Measurements from ENCODE around the gene NR3C2. TPM values are rescaled to one million over a fixed set of nuclear protein-coding genes. Genes with fewer than 3 reads are reported as not detected.

The NR3C2 gene
- total and polyA plus RNA-seq, 4 donors, result 2.0 to 11.5 (median 3.2) TPM

- WGBS, result 48% methylated on average over 1 of the region's 1 CpG
- no peak overlapping the region for H3K9ac ChIP-seq (ENCODE audit: low read depth in 1 of 2, low read length in 2 of 2)
- no peak overlapping the region for H3K27ac ChIP-seq (ENCODE audit: low read depth in 1 of 2, low read length in 2 of 2)
- no peak overlapping the region for H3K4me3 ChIP-seq (ENCODE audit: low read depth in 1 of 3, low read length in 3 of 3)
- no peaks in the 10 kb centered on the region for H3K27me3 ChIP-seq (ENCODE audit: control insufficient read depth in 4 of 4, insufficient read depth in 4 of 4, low read length in 3 of 4)
- H3K36me3 ChIP-seq (ENCODE audit: control insufficient read depth in 4 of 4, insufficient read depth in 3 of 4, low read depth in 1 of 4, low read length in 3 of 4), result no peaks in the 10 kb centered on the region
- TF ChIP-seq TAF1 (conservative IDR thresholded peaks at IDR 0.05), result no peak
- TF ChIP-seq ATF3 (IDR thresholded peaks at IDR 0.05), result no peak
- no peak for TF ChIP-seq REST (IDR thresholded peaks at IDR 0.05)
- TF ChIP-seq GABPA (IDR thresholded peaks at IDR 0.05 in 1 of 2, conservative IDR thresholded peaks at IDR 0.05 in 1 of 2), result no peak
- TF ChIP-seq FOXA1 (IDR thresholded peaks at IDR 0.05), result no peak
- TF ChIP-seq CTCF (IDR thresholded peaks at IDR 0.05; ENCODE audit: low read depth, low read length, missing input control), result no peak
- TF ChIP-seq NR2F2 (IDR thresholded peaks at IDR 0.05), result no peak
- TF ChIP-seq RXRA (IDR thresholded peaks at IDR 0.05), result no peak
- no peak for TF ChIP-seq JUND (IDR thresholded peaks at IDR 0.05)
- TF ChIP-seq SP1 (IDR thresholded peaks at IDR 0.05), result no peak
- H3K4me1 ChIP-seq (ENCODE audit: control insufficient read depth in 4 of 4, insufficient read depth in 4 of 4, low read length in 3 of 4), result peaks cover 0 to 7% (median under 1%) of the 10 kb centered on the region in 4 donors
- DNase-seq (ENCODE audit: low spot score), result no peak
- no peaks in the 10 kb centered on the region for H3K9me3 ChIP-seq (ENCODE audit: control insufficient read depth in 4 of 4, low read length in 3 of 4)
Measured at GRCh38 chr4:148162991-148163390, 279.2 kb downstream of the NR3C2 start.

GRCh38 chr4:148162519-148162918, 279.7 kb downstream of the NR3C2 start:
- Histone ChIP-seq H3K4me1 (ENCODE audit: control insufficient read depth in 4 of 4, insufficient read depth in 4 of 4, low read length in 3 of 4) (peaks cover 0 to 7% (median under 1%) of the 10 kb centered on the region in 4 donors), H3K9me3 (ENCODE audit: control insufficient read depth in 4 of 4, low read length in 3 of 4) (no peaks in the 10 kb centered on the region), H3K4me3 (ENCODE audit: low read depth in 1 of 3, low read length in 3 of 3) (no peak overlapping the region), H3K36me3 (ENCODE audit: control insufficient read depth in 4 of 4, insufficient read depth in 3 of 4, low read depth in 1 of 4, low read length in 3 of 4) (no peaks in the 10 kb centered on the region), H3K9ac (ENCODE audit: low read depth in 1 of 2, low read length in 2 of 2) (no peak overlapping the region), H3K27me3 (ENCODE audit: control insufficient read depth in 4 of 4, insufficient read depth in 4 of 4, low read length in 3 of 4) (no peaks in the 10 kb centered on the region), H3K27ac (ENCODE audit: low read depth in 1 of 2, low read length in 2 of 2) (no peak overlapping the region)
- 87% methylated on average over 5 of the region's 5 CpGs for WGBS
- TF ChIP-seq RXRA (IDR thresholded peaks at IDR 0.05), result no peak
- no peak for TF ChIP-seq HNF4G (IDR thresholded peaks at IDR 0.05)
- TF ChIP-seq ZBTB33 (IDR thresholded peaks at IDR 0.05), result no peak
- DNase-seq (ENCODE audit: low spot score), result no peak
